ENCODE data around the gene KCNIP4.

The KCNIP4 gene

DNA sequence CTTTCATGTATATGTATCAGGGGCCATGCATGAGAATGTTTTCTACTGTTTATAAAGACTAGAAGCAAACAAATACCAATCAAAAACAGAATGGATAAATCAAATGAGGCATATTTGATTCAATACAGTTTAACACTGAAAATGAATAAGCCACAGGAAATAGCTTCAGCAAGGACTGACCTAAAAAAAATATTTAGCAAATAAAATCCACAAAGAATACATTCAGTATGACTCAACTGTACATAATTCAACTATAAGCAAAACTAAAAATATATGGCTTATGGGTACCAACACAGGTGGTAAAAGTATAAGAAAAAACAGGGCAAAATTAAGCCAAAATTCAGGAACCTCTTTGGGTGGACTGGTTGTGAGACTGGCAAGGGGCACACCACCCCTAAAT, 112.9 kb downstream of the KCNIP4 start:
- Histone ChIP-seq H3K4me3 (no peak overlapping the region), H3K27ac (no peak overlapping the region)
- TF ChIP-seq, protein P1, sequence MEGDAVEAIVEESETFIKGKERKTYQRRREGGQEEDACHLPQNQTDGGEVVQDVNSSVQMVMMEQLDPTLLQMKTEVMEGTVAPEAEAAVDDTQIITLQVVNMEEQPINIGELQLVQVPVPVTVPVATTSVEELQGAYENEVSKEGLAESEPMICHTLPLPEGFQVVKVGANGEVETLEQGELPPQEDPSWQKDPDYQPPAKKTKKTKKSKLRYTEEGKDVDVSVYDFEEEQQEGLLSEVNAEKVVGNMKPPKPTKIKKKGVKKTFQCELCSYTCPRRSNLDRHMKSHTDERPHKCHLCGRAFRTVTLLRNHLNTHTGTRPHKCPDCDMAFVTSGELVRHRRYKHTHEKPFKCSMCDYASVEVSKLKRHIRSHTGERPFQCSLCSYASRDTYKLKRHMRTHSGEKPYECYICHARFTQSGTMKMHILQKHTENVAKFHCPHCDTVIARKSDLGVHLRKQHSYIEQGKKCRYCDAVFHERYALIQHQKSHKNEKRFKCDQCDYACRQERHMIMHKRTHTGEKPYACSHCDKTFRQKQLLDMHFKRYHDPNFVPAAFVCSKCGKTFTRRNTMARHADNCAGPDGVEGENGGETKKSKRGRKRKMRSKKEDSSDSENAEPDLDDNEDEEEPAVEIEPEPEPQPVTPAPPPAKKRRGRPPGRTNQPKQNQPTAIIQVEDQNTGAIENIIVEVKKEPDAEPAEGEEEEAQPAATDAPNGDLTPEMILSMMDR (IDR thresholded peaks at IDR 0.05): no peak
- DNase-seq (ENCODE audit: low spot score): no peak

GRCh38 chr4:21830272-21830671, 118.3 kb downstream of the KCNIP4 start:
- no peak for DNase-seq (ENCODE audit: low spot score)
- Histone ChIP-seq H3K27ac (no peak overlapping the region), H3K4me3 (no peak overlapping the region)
- TF ChIP-seq, protein P1 (IDR thresholded peaks at IDR 0.05): no peak

DNA sequence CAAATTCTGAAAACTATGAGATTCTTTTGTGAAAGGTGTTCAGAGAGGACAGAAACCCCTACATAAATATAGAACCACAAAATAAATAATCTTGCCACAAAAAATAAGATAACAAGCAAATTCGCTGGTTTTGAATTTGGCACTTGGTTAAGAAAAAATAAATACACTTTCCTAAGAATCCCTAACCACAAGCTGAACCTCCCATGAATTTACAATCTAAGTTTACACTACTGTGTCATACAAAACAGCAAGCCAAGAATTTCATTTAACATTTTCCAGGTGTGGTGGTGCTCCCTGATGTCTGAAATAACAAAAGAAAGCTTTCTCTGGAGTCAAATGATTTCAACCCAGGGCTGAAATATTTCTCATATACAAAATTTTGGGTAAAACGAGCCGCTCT, 121.0 kb downstream of the KCNIP4 start:
- TF ChIP-seq, protein P1 (IDR thresholded peaks at IDR 0.05): no peak
- no peak for DNase-seq (ENCODE audit: low spot score)
- Histone ChIP-seq H3K4me3 (no peak overlapping the region), H3K27ac (no peak overlapping the region)

DNA sequence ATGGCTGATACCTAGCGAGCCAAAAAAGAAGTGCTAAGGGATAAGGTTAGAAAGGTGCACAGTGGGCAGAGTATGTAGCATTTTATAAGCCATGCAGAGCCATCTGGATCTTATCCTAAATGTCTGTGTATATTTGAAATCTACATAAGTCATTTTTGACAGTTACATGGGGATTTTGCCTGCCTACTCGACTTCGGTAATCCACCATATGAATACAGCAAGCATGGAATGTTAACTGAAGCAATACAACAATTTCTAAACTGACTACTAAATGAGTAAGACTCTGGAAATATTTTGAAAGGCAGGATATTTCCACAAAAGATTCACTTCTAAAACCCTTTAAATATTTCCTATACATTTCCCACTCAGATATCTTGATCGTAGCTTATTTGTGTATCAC, 122.5 kb downstream of the KCNIP4 start:
- H3K27ac ChIP-seq: no peak overlapping the region
- DNase-seq (ENCODE audit: low spot score): no peak
- TF ChIP-seq, protein P1 (IDR thresholded peaks at IDR 0.05): no peak
- no peak overlapping the region for H3K4me3 ChIP-seq

DNA sequence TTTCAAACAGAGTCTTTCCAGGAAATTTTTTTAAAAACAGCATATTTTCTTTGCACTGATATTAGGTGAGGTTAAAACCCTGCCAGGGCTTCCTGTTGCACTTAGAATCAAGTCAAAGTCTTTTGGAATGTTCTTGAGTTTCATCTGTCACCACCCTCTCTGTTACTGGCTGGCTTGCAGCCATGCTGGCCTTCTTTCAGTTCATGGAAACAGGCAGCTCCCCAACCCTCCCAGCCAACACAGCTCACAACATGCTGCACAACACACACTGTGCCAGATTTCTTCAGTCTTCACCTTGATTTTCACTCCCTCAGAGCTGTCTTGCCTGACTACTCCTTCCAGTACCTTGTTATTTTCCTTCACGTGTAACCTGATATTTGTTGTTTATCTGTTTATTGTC, 129.5 kb downstream of the KCNIP4 start:
- H3K27ac ChIP-seq: no peak overlapping the region
- DNase-seq (ENCODE audit: low spot score): no peak

GRCh38 chr4:21815651-21816377, 132.8 kb downstream of the KCNIP4 start:
- Histone ChIP-seq H3K27ac (no peak overlapping the region), H3K4me3 (no peak overlapping the region)
- TF ChIP-seq, protein P1 (IDR thresholded peaks at IDR 0.05): no peak
- DNase-seq (ENCODE audit: low spot score): no peak

More for the DNA sequence above, 129.5 kb downstream of the KCNIP4 start:
- TF ChIP-seq, protein P1 (IDR thresholded peaks at IDR 0.05): no peak
- H3K4me3 ChIP-seq: no peak overlapping the region

- no peak overlapping the region for H3K27ac ChIP-seq
- TF ChIP-seq, protein P1 (IDR thresholded peaks at IDR 0.05): no peak
Observed at GRCh38 chr4:21811565-21811964, 137.0 kb downstream of the KCNIP4 start.

More at GRCh38 chr4:21811565-21811964, 137.0 kb downstream of the KCNIP4 start:
- DNase-seq (ENCODE audit: low spot score): no peak
- no peak overlapping the region for H3K4me3 ChIP-seq

All from coronary artery (tissue), 2 donors.